Ishikawa (cell line): ENCODE data around the gene INPP4B.

Source experiments
- CREB1 ChIP-seq: IDR thresholded peaks from 2 replicates; pipeline ENCODE4 v1.6.1; 2012; ENCODE audit warnings: low read depth
- EP300 ChIP-seq: IDR thresholded peaks from 2 replicates; pipeline ENCODE4 v1.6.1; 2012; ENCODE audit warnings: borderline replicate concordance
- MAX ChIP-seq: IDR thresholded peaks from 2 replicates; pipeline ENCODE4 v1.6.1; 2012
- NFIC ChIP-seq: IDR thresholded peaks from 2 replicates; pipeline ENCODE4 v1.6.1; 2012
- TAF1 ChIP-seq: IDR thresholded peaks from 2 replicates; pipeline ENCODE4 v1.6.1; 2012; ENCODE audit warnings: low read depth, mild to moderate bottlenecking
- TCF12 ChIP-seq: IDR thresholded peaks from 2 replicates; pipeline ENCODE4 v1.6.1; 2012; ENCODE audit warnings: low read depth
- TEAD4 ChIP-seq: IDR thresholded peaks from 2 replicates; pipeline ENCODE4 v1.6.1; 2012
- USF1 ChIP-seq: IDR thresholded peaks from 2 replicates; pipeline ENCODE4 v1.6.1; 2012
- YY1 ChIP-seq: IDR thresholded peaks from 2 replicates; pipeline ENCODE4 v1.6.1; 2012; ENCODE audit warnings: low read depth
- ZBTB7A ChIP-seq: IDR thresholded peaks from 2 replicates; pipeline ENCODE4 v1.6.1; 2012; ENCODE audit warnings: low read depth

- TF ChIP-seq TCF12: no peak
- no peak for TF ChIP-seq YY1
- TF ChIP-seq EP300: no peak
- no peak for TF ChIP-seq ZBTB7A
- TF ChIP-seq NFIC: no peak
- TF ChIP-seq TEAD4: no peak
- no peak for TF ChIP-seq CREB1
- no peak for TF ChIP-seq USF1
- no peak for TF ChIP-seq MAX
- TF ChIP-seq TAF1: no peak
These were observed 93.8 kb downstream of the INPP4B start for GRCh38 chr4:142752202-142752786.
